Testis (tissue), 2 donors: ENCODE measurements around the gene FAF1.

Experiments
- POLR2A ChIP-seq: fragments of 450-650 bp; IDR thresholded peaks from one replicate; pipeline ENCODE4 v1.6.1; 2017; ENCODE audit warnings: antibody characterized with exemption, mild to moderate bottlenecking, moderate library complexity
- TF ChIP-seq, protein P1 (sequence below), 3 experiments: fragments of 450-650 bp in 2 of 3; fragments of 200-600 bp in 1 of 3; sonication (generic) in 1 of 3; IDR thresholded peaks; one replicate each; pipeline ENCODE4 v1.5.1; 2016 to 2019; ENCODE audit warnings: antibody characterized with exemption in 3 of 3, mild to moderate bottlenecking in 2 of 3, moderate library complexity in 1 of 3

DNA sequence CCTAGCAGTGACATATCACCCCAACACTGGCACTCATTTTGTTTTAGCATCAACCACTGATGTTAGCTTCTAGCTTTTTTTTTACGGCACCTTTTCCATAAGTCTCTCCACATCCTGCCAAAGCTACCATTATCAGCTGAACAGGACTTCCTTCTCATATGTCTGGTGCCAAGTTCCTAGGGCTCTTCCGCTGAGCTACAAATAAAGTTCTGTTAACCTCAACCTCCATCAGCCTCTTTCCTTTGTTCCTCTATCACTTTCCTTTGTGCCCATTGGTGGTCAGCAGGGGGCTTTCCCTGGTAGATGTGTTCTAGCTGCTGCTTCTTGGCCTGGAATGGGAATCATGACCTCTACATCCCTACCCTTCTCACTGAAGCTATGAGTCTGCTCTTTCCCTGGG is 163.8 kb downstream of the FAF1 start:
- TF ChIP-seq, protein P1, sequence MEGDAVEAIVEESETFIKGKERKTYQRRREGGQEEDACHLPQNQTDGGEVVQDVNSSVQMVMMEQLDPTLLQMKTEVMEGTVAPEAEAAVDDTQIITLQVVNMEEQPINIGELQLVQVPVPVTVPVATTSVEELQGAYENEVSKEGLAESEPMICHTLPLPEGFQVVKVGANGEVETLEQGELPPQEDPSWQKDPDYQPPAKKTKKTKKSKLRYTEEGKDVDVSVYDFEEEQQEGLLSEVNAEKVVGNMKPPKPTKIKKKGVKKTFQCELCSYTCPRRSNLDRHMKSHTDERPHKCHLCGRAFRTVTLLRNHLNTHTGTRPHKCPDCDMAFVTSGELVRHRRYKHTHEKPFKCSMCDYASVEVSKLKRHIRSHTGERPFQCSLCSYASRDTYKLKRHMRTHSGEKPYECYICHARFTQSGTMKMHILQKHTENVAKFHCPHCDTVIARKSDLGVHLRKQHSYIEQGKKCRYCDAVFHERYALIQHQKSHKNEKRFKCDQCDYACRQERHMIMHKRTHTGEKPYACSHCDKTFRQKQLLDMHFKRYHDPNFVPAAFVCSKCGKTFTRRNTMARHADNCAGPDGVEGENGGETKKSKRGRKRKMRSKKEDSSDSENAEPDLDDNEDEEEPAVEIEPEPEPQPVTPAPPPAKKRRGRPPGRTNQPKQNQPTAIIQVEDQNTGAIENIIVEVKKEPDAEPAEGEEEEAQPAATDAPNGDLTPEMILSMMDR (IDR thresholded peaks at IDR 0.05): no peak
- no peak for TF ChIP-seq POLR2A
